Stimulated activated naive B cell treated with anti-CD40 and anti-IgM and Interleukin-4, amounts not matched to agents 10 μg/mL and 1 μg/mL and 100 μg/mL, for 72 hours (primary cell): ENCODE measurements around the gene FGFRL1.
A peak's percentile ranks its signal among the peaks of the same experiment; 100 is the strongest.

ENCODE experiments used
- ATAC-seq, 2 donors: fragments of 150-1000 bp; cut with Tn5 transposase; replicated peaks; 2 replicates each; pipeline ENCODE4 v1.10.0; 2021; ENCODE audit warnings: moderate library complexity in 1 of 2
- DNase-seq: peaks from one replicate; pipeline ENCODE4 v3.0.0; 2021
- H3K27ac Mint-ChIP-seq: one replicate; pipeline ENCODE4 v1.8.0; 2022; ENCODE audit warnings: mild to moderate bottlenecking, mixed read lengths
- H3K27me3 Mint-ChIP-seq, 2 donors: one replicate each; pipeline ENCODE4 v1.8.0; 2022; ENCODE audit warnings: mixed read lengths in 2 of 2
- H3K36me3 Mint-ChIP-seq, 2 donors: one replicate each; pipeline ENCODE4 v1.8.0; 2022; ENCODE audit warnings: mixed read lengths in 2 of 2, mild to moderate bottlenecking in 1 of 2
- H3K4me1 Mint-ChIP-seq, 2 donors: one replicate each; pipeline ENCODE4 v1.8.0; 2022; ENCODE audit warnings: mixed read lengths in 2 of 2, mild to moderate bottlenecking in 1 of 2
- H3K4me3 Mint-ChIP-seq, 2 donors: one replicate each; pipeline ENCODE4 v1.8.0; 2022; ENCODE audit warnings: mild to moderate bottlenecking in 2 of 2, mixed read lengths in 2 of 2, moderate library complexity in 1 of 2
- H3K9me3 Mint-ChIP-seq, 2 donors: one replicate each; pipeline ENCODE4 v1.8.0; 2022; ENCODE audit warnings: mixed read lengths in 2 of 2, mild to moderate bottlenecking in 1 of 2

FGFRL1 gene, protein sequence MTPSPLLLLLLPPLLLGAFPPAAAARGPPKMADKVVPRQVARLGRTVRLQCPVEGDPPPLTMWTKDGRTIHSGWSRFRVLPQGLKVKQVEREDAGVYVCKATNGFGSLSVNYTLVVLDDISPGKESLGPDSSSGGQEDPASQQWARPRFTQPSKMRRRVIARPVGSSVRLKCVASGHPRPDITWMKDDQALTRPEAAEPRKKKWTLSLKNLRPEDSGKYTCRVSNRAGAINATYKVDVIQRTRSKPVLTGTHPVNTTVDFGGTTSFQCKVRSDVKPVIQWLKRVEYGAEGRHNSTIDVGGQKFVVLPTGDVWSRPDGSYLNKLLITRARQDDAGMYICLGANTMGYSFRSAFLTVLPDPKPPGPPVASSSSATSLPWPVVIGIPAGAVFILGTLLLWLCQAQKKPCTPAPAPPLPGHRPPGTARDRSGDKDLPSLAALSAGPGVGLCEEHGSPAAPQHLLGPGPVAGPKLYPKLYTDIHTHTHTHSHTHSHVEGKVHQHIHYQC

DNA sequence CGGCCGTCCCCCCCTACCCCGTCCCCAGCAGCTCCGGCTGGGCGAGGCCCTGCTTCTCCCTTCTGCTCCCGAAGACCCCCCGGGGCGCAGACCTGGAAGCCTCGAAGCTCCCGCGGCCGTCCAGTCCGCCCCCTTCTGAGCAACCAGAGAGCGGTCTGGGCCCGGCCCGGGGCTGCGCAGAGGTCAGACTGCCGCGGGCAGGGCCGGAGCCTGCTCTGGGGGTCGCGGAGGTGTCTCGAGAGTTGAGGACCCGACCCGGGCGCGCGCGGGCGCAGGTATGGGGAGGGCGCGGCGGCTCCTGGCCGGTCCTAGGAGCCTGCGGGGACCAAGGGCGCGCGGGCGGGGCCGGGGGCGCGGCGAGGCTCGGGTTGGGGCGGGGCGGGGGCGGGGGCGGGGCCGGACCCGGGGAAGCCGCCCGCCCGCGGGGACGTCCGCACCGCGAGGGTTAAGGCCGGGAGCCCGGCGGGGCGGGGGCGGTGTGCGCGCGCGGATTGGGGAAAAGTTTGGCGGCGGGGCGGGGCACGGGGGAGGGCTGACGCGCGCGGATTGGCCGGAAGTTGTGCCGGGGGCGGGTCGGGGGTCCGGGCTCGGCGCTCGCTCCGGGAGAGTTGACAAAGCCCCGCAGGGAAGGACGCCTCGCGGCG is at the start of gene FGFRL1:
Gene FGFRL1, plus strand, starts transcription at position 605 of the 644 bp plus-strand sequence. CDS start 860 bp downstream, outside the sequence.
- ATAC-seq = peak; percentile 59 to 68
- H3K4me1 Mint-ChIP-seq = peaks cover 14 to 29% of the 10 kb centered on the region in 2 donors
- peaks cover 0 to 3% of the 10 kb centered on the region in 2 donors for H3K9me3 Mint-ChIP-seq
- H3K4me3 Mint-ChIP-seq = peak within 1 kb of the TSS; percentile 87 to 88
- H3K27ac Mint-ChIP-seq = peak within 1 kb of the TSS; percentile 81
- DNase-seq = peak; percentile 74
- peaks cover 4 to 7% of the 10 kb centered on the region in 2 donors for H3K36me3 Mint-ChIP-seq
- H3K27me3 Mint-ChIP-seq = peaks cover 29 to 31% of the 10 kb centered on the region in 2 donors

GRCh38 chr4:962231-963208 is 48.9 kb upstream of the FGFRL1 start:
- Mint-ChIP-seq H3K4me3 (no peak overlapping the region), H3K4me1 (no peaks in the 10 kb centered on the region), H3K9me3 (no peaks in the 10 kb centered on the region), H3K27ac (no peak overlapping the region), H3K36me3 (peaks cover 26 to 28% of the 10 kb centered on the region in 2 donors), H3K27me3 (no peaks in the 10 kb centered on the region)
- no peak for DNase-seq
- ATAC-seq = no peak

DNA sequence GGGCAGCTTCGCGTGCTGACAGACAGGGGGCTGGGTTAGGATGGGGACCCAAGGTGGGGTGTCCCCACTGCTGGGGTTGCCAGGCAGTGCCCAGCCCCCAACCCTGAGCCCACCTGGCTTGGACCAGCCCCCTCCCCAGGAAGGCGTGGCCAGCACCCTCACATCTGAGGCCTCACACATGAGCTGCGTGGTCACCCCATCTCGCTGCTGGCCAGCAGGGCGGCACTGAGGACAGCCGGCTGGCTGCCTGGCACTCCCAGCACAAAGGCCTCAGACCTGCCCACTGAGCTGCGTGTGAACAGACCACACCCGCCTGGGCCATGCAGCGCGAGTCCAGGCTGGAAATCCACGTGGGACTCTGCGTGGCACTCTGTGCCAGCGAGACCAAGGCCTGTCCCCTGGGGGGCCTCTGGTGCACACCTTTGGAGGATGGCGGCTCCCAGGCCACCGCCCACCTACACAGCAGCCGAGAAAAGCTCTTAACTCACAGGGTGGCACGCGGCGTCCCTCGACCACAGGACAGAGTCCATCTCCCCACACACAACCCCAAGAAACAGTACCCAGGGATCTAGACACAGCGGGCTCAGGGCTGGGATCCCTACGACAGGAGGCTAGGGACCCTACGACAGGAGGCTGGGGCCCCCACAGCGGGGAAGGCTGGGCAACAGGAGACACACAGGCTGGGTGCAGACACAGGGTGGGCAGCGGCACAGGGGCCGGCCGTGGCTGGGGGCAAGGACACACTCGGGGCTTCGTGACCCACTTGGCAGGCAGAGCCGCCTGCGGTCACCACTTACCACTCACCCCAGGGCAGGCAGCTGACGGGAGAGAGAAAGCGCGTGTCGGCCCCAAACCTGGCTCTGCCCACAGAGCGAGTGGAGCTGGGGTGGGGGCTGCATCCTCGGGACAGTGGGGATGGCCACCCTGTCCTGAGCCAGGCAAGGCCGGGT is 47.9 kb upstream of the FGFRL1 start:
- DNase-seq (no peak), ATAC-seq (no peak)
- H3K9me3 Mint-ChIP-seq = no peaks in the 10 kb centered on the region
- H3K27me3 Mint-ChIP-seq = no peaks in the 10 kb centered on the region
- peaks cover 20% of the 10 kb centered on the region in 2 donors for H3K36me3 Mint-ChIP-seq
- peaks cover 0 to 1% of the 10 kb centered on the region in 2 donors for H3K4me1 Mint-ChIP-seq
- no peak overlapping the region for H3K27ac Mint-ChIP-seq
- no peak overlapping the region for H3K4me3 Mint-ChIP-seq

DNA sequence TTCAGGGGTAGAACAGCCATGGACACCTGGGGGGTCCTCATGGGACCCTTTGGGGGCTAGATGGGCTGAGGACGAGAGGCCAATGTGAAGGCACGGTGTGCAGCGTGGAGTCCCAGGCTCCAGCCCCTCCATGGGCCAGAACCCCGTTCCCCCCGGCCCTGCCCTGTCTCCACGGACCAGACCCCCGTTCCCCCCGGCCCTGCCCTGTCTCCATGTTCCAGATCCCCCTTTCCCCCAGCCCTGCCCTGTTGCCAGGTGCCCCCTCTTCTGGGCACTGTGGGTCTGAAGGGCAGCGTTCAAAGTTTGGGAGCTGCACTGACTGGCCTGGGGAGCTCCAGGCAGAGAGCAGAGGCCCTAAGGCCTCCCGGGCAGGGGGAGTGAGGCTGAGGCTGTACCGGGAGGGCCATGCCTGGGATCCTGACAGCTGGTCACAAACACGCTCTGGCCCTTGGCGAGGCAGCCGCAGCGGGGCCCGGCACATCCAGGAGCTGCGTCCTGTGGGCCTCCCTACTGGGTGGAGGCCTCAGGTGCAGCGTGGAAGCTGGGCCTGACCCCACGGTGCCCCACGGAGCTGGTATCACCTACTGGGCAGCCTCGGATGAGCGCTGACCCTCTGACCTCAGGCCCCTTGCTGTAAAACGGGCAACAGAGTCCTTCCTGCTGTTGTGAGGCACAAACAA is 46.9 kb upstream of the FGFRL1 start:
- Mint-ChIP-seq H3K4me3 (no peak overlapping the region), H3K36me3 (peaks cover 15 to 16% of the 10 kb centered on the region in 2 donors), H3K27me3 (no peaks in the 10 kb centered on the region), H3K27ac (no peak overlapping the region), H3K9me3 (no peaks in the 10 kb centered on the region), H3K4me1 (peaks cover 0 to 8% of the 10 kb centered on the region in 2 donors)
- ATAC-seq (no peak), DNase-seq (no peak)

DNA sequence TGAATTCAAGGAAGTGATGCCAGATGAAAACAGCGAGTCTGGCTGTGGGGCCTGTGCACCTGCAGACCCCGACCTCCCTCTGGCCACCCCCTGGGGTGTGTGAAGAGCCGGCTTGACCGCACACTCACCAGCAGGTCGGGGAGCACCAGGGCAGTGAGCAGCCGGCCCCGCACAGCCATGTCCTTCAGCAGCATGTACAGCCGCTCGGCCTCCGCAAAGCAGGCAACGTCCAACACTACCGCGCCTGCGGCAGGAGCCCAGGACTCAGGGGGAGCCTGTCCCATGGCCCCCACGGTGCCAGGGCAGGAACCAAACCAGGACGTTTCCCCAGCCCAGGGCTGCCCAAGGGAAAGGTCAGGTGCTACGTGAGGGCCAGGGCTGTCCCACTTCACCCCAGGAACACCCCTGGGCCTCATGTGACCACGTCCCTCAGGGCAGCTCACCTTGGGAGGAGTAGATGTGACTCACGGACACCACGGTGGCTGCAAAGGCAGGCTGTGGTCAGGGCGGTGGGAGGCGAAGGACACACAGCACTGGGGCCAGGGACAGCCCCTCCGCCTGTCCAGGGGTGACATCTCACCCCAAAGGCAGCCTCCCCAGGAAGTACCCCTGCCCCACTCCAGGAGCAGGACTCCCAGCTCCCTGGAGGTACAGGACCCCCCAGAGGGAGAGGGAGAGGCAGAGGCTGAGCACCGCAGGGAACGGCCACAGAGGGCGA is 46.2 kb upstream of the FGFRL1 start:
- H3K27ac Mint-ChIP-seq = no peak overlapping the region
- no peak overlapping the region for H3K4me3 Mint-ChIP-seq
- no peaks in the 10 kb centered on the region for H3K27me3 Mint-ChIP-seq
- no peaks in the 10 kb centered on the region for H3K9me3 Mint-ChIP-seq
- ATAC-seq (no peak), DNase-seq (no peak)
- peaks cover 15 to 16% of the 10 kb centered on the region in 2 donors for H3K36me3 Mint-ChIP-seq
- H3K4me1 Mint-ChIP-seq = peaks cover 0 to 8% of the 10 kb centered on the region in 2 donors

DNA sequence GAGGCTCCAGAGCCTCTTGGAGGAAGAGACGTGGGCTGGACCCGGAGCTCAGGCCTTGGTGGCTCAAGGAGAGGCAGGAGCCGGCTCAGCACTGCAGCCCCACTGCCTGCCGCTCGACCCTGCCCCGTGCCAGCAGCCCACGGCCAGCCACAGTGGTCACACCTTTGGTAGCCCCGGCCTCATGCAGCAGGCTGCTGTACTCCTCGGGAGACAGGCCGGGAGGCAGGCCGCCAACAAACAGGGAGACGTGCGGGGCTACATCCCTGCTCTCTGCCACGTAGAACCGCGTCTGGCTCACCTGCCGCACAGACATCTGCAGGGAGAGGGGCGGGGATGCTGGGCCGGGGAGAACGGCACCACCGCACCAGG is 45.7 kb upstream of the FGFRL1 start:
- Mint-ChIP-seq H3K27me3 (no peaks in the 10 kb centered on the region), H3K27ac (no peak overlapping the region)

DNA sequence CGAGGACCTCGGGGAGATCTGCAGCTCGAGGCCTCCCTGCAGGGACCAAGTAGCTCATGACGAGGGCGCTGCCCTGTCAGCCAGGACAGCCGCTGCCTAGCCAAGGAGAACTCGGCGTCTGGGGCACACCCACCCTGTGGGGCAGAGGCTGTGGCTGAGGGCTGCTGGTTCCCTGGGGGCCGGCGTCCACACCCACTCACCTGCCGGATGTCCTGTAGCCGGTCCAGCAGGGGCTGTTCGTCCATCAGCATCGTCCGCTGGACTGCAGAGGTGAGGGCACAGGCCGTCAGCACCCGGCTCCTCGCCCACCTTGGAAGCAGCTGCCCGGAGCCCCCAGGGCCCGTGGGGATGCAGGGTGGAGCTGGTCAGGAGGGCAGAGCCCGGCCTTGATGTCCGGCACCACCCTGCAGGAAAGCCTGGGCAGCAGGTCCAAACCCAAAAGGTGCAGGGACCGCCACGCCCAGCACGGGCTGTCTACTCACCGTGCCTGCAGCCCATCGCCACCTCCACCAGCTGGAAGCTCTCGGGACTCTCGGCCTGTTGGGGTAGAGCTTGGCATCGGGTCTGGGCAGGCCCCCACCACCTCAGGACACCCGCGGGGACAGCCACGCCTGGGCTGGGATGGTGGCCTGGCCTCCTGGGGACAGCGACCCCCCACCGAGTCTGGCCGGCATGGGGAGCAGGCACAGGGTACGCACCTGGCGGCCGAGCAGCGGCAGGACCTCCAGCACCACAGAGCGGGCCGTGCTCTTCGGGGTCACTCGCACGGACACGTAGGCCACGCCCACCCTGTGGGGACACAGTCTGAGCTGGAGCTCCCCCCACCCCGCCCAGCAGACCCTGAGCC is 44.9 kb upstream of the FGFRL1 start:
- DNase-seq (no peak), ATAC-seq (no peak)
- H3K27ac Mint-ChIP-seq = no peak overlapping the region
- H3K36me3 Mint-ChIP-seq = peaks cover 9 to 21% of the 10 kb centered on the region in 2 donors
- no peaks in the 10 kb centered on the region for H3K27me3 Mint-ChIP-seq
- peaks cover 7 to 19% of the 10 kb centered on the region in 2 donors for H3K4me1 Mint-ChIP-seq
- no peaks in the 10 kb centered on the region for H3K9me3 Mint-ChIP-seq
- no peak overlapping the region for H3K4me3 Mint-ChIP-seq

More for the DNA sequence above, 45.7 kb upstream of the FGFRL1 start:
- no peak for ATAC-seq
- H3K4me3 Mint-ChIP-seq = no peak overlapping the region
- H3K36me3 Mint-ChIP-seq = peaks cover 12 to 20% of the 10 kb centered on the region in 2 donors
- H3K4me1 Mint-ChIP-seq = peaks cover 3 to 12% of the 10 kb centered on the region in 2 donors
- no peaks in the 10 kb centered on the region for H3K9me3 Mint-ChIP-seq
- no peak for DNase-seq

DNA sequence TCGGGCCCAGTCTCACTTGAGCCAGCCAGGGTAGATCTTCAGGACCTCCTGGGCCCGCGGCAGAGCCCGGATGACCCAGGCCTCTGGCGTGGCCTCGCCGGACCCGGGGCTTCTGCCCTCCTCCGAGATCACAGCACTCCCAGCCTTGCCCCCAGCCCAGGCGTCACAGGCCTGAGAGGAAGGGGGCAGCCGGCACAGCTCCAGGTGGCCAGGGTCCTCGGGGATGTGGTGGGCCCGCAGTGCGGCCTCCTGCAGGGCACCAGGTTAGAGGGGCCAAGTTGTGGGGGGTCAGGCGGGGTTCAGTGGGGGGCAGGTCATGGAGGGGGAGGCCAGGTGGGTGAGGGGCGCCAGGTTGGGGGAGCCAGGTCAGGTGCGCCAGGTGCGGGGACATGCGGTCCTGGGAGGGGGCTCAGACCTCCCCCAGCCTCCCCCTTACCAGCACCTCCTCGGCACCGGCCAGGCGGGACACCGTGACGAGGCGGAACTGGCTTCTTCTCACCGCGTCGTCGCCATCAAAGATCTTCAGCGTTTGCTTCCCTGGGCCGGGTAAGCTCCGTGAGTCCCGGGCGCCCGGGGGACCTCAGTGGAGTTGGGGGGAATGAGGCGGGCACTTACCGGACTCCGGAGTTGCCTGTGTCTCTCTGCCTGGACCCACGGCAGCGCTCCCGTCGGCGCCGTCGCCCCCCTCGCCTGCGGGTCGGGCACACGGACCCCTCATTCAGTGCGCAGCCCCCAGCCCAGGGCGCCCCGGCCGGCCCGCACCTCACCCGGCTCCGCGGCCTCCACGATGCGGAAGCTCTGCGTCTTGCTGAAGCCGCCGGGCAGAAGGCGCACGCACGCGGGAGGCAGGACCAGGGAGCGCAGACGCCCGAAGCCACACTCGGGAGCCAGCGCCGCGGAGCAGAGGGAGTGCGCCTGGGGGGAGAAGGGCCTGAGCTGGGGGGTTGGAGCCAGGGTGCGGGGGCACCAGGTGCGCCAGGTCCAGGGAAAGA is 44.0 kb upstream of the FGFRL1 start:
- H3K4me3 Mint-ChIP-seq = no peak overlapping the region
- H3K9me3 Mint-ChIP-seq = no peaks in the 10 kb centered on the region
- DNase-seq = no peak
- no peak overlapping the region for H3K27ac Mint-ChIP-seq
- ATAC-seq = peak in 1 of 2 donors; percentile 43
- H3K4me1 Mint-ChIP-seq = peaks cover 9 to 27% of the 10 kb centered on the region in 2 donors
- no peaks in the 10 kb centered on the region for H3K27me3 Mint-ChIP-seq
- H3K36me3 Mint-ChIP-seq = peaks cover 3 to 14% of the 10 kb centered on the region in 2 donors

DNA sequence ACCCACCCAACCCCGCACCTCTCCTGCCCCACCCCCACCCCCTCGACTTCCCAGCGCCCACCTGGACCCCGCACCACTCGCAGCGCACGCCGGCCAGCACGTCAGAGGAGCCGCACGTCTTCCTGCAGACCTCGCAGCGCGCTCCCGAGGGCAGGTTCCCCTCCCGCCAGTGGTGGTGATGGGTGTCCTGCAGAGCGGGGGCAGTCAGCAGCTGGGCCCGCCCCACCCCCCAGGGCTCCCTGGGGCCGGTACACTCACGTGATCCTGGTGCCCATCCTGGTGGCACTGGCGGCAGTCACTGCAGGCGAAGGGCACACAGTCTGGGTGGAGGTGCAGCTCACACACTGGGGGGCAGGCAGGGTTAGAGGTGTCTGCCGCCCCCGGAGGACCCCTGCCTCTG is 43.2 kb upstream of the FGFRL1 start:
- no peaks in the 10 kb centered on the region for H3K9me3 Mint-ChIP-seq
- no peak for ATAC-seq
- H3K4me3 Mint-ChIP-seq = peak overlapping the region in 1 of 2 donors; percentile 21

GRCh38 chr4:968621-969394 is 42.6 kb upstream of the FGFRL1 start:
- peak overlapping the region in 1 of 2 donors; percentile 21 for H3K4me3 Mint-ChIP-seq
- H3K36me3 Mint-ChIP-seq = peaks cover 1 to 7% of the 10 kb centered on the region in 2 donors

More for the DNA sequence above, 43.2 kb upstream of the FGFRL1 start:
- Mint-ChIP-seq H3K36me3 (peaks cover 3 to 11% of the 10 kb centered on the region in 2 donors), H3K4me1 (peaks cover 9 to 31% of the 10 kb centered on the region in 2 donors), H3K27ac (no peak overlapping the region), H3K27me3 (no peaks in the 10 kb centered on the region)
- no peak for DNase-seq

More at GRCh38 chr4:968621-969394, 42.6 kb upstream of the FGFRL1 start:
- Mint-ChIP-seq H3K27ac (no peak overlapping the region), H3K27me3 (no peaks in the 10 kb centered on the region), H3K9me3 (no peaks in the 10 kb centered on the region), H3K4me1 (peaks cover 9 to 31% of the 10 kb centered on the region in 2 donors)
- ATAC-seq (no peak), DNase-seq (no peak)
